ENCODE data around the gene MINDY2. TPM values are rescaled to one million over a fixed set of nuclear protein-coding genes. Genes with fewer than 3 reads are reported as not detected.

The MINDY2 gene
- total RNA-seq, 1 experiment from 2014 or later, result 6.8 TPM

DNA sequence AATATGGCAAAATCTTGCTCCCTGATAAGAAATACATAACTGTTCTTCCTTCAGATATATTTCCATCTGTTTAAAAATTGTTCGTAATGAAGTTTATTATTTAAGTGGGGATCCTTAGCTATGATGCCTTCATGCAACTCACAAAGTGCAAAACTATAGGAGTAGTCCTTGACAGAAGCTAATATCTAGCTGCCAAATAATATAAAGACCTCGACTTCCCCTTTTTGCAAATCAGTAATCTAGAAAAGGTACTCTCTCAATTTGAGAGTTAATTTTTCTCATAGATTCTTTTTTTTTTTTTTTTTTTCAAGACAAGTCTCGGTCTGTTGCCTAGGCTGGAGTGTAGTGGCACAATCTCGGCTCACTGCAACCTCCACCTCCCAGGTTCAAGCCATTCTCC, 139.4 kb downstream of the MINDY2 start:
- H3K4me3 ChIP-seq (ENCODE audit: low read depth in 2 of 2, low read length in 2 of 2), result no peak overlapping the region
- H3K4me1 ChIP-seq (ENCODE audit: control insufficient read depth, insufficient read depth, low read length), result no peaks in the 10 kb centered on the region
- no peaks in the 10 kb centered on the region for H3K9me3 ChIP-seq (ENCODE audit: control insufficient read depth, insufficient read depth, low read depth, low read length)
- TF ChIP-seq TCF7L2 (IDR thresholded peaks at IDR 0.05; ENCODE audit: low read depth, low read length) (no peak), SIN3A (IDR thresholded peaks at IDR 0.05; ENCODE audit: borderline replicate concordance, insufficient read depth, low read depth, low read length) (no peak)
- TF ChIP-seq, protein P1, sequence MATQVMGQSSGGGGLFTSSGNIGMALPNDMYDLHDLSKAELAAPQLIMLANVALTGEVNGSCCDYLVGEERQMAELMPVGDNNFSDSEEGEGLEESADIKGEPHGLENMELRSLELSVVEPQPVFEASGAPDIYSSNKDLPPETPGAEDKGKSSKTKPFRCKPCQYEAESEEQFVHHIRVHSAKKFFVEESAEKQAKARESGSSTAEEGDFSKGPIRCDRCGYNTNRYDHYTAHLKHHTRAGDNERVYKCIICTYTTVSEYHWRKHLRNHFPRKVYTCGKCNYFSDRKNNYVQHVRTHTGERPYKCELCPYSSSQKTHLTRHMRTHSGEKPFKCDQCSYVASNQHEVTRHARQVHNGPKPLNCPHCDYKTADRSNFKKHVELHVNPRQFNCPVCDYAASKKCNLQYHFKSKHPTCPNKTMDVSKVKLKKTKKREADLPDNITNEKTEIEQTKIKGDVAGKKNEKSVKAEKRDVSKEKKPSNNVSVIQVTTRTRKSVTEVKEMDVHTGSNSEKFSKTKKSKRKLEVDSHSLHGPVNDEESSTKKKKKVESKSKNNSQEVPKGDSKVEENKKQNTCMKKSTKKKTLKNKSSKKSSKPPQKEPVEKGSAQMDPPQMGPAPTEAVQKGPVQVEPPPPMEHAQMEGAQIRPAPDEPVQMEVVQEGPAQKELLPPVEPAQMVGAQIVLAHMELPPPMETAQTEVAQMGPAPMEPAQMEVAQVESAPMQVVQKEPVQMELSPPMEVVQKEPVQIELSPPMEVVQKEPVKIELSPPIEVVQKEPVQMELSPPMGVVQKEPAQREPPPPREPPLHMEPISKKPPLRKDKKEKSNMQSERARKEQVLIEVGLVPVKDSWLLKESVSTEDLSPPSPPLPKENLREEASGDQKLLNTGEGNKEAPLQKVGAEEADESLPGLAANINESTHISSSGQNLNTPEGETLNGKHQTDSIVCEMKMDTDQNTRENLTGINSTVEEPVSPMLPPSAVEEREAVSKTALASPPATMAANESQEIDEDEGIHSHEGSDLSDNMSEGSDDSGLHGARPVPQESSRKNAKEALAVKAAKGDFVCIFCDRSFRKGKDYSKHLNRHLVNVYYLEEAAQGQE (IDR thresholded peaks at IDR 0.05; ENCODE audit: insufficient read depth in 1 of 2, low read depth in 2 of 2, low read length in 1 of 2), result no peak
- H3K36me3 ChIP-seq (ENCODE audit: control insufficient read depth, insufficient read depth, low read length), result peaks cover 36% of the 10 kb centered on the region
- no peaks in the 10 kb centered on the region for H3K27me3 ChIP-seq (ENCODE audit: control insufficient read depth, insufficient read depth, low read length)
- intact Hi-C loops (cut with micrococcal nuclease; ENCODE audit: unreplicated experiment) (no loop called here), in situ Hi-C loops (cut with HindIII; ENCODE audit: low pct_unique_long_range_greater_than_20kb, low sequenced_read_pairs) (no loop called here)
- no peak for DNase-seq (ENCODE audit: low read depth, low spot score)
- ATAC-seq, result no peak
- H3K27ac ChIP-seq (ENCODE audit: low read length), result no peak overlapping the region
- BruUV-seq (replicated peaks), result no TSS peak
- CTCF ChIA-PET, result no interaction called here
- POLR2A ChIA-PET, result interaction anchor here (0.6 kb wide), 1 partner anchor 253 kb away, joined by 3 read pairs; no protein-coding TSS in a partner anchor

Other genes starting within 250 kb of the MINDY2 start
- gene ADAM10, start 21.6 kb upstream of the MINDY2 start, total RNA-seq (2021; ENCODE audit: unreplicated experiment), result 176 TPM
- 75.7 TPM for gene SLTM, start 162.4 kb downstream of the MINDY2 start, total RNA-seq (2021; ENCODE audit: unreplicated experiment)
- gene RNF111, start 216.4 kb downstream of the MINDY2 start, total RNA-seq (2021; ENCODE audit: unreplicated experiment), result 37.2 TPM